Measurements from ENCODE around the gene RTN4.

RTN4 gene

DNA sequence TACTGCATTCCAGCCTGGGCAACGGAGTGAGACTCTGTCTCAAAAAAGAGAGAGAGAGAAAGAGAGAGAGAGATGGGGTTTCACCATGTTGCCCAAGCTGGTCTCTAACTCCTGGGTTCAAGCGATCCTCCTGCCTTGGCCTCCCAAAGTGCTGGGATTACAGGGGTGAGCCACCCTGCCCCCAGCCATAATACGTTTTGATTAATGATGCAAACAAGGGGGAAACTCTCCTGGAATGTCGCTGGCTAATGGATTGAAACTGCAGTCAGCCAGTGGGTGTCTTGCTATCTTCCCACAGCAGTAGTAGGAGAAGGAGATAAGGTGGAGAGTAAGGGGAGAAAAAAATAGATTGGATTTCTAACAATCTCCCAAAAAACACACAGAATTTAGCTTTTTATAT is 9.5 kb upstream of the RTN4 start:
- Histone ChIP-seq H3K79me2 (ENCODE audit: insufficient read depth, low read length) (no peaks in the 10 kb centered on the region), H3K9ac (ENCODE audit: low read depth, low read length) (no peak overlapping the region), H3K4me2 (ENCODE audit: insufficient read depth, low read length) (no peak overlapping the region), H3K4me3 (ENCODE audit: low read depth in 1 of 2, low read length in 2 of 2) (no peak overlapping the region), H4K20me1 (ENCODE audit: insufficient read depth, low read length) (no peaks in the 10 kb centered on the region), H2AFZ (ENCODE audit: low read depth, low read length) (no peak overlapping the region), H3K9me3 (ENCODE audit: insufficient read depth, low read length, severe bottlenecking) (no peaks in the 10 kb centered on the region), H3K27ac (ENCODE audit: low read length) (no peak overlapping the region), H3K27me3 (ENCODE audit: insufficient read depth, low read length, poor library complexity) (no peaks in the 10 kb centered on the region), H3K4me1 (ENCODE audit: insufficient read depth, low read length) (no peaks in the 10 kb centered on the region), H3K36me3 (ENCODE audit: insufficient read depth, low read length) (no peaks in the 10 kb centered on the region)
- ATAC-seq (ENCODE audit: insufficient read depth, low read depth) (no peak), DNase-seq (no peak)
- no peak for TF ChIP-seq EZH2 (IDR thresholded peaks at IDR 0.05; ENCODE audit: borderline replicate concordance, low read depth, low read length, severe bottlenecking)
- TF ChIP-seq, protein P1, sequence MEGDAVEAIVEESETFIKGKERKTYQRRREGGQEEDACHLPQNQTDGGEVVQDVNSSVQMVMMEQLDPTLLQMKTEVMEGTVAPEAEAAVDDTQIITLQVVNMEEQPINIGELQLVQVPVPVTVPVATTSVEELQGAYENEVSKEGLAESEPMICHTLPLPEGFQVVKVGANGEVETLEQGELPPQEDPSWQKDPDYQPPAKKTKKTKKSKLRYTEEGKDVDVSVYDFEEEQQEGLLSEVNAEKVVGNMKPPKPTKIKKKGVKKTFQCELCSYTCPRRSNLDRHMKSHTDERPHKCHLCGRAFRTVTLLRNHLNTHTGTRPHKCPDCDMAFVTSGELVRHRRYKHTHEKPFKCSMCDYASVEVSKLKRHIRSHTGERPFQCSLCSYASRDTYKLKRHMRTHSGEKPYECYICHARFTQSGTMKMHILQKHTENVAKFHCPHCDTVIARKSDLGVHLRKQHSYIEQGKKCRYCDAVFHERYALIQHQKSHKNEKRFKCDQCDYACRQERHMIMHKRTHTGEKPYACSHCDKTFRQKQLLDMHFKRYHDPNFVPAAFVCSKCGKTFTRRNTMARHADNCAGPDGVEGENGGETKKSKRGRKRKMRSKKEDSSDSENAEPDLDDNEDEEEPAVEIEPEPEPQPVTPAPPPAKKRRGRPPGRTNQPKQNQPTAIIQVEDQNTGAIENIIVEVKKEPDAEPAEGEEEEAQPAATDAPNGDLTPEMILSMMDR (IDR thresholded peaks at IDR 0.05; ENCODE audit: borderline replicate concordance, extremely low read depth, low read length, poor library complexity, severe bottlenecking), result no peak

DNA sequence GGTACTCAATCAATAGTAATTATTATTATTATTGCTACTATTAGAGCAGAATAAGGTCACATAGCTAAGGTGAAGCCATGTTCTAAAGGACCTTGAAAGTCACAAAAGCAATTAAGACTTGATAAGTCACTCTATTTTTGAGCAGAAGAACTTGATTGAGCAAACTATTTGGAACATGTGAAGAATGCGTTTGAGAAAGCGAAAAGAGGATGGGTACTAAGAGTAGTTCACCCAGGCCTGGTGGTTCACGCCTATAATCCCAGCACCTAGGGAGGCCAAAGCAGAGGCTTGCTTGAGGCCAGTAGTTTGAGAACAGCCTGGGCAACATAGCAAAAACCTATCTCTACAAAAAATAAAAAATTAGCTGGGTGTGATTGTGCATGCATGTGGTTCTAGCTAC is 7.2 kb upstream of the RTN4 start:
- H3K9me3 ChIP-seq (ENCODE audit: insufficient read depth, low read length, severe bottlenecking), result no peaks in the 10 kb centered on the region
- H4K20me1 ChIP-seq (ENCODE audit: insufficient read depth, low read length), result no peaks in the 10 kb centered on the region
- H3K9ac ChIP-seq (ENCODE audit: low read depth, low read length), result no peak overlapping the region
- no peak overlapping the region for H2AFZ ChIP-seq (ENCODE audit: low read depth, low read length)
- ATAC-seq (ENCODE audit: insufficient read depth, low read depth) (no peak), DNase-seq (no peak)
- H3K27me3 ChIP-seq (ENCODE audit: insufficient read depth, low read length, poor library complexity), result no peaks in the 10 kb centered on the region
- no peak overlapping the region for H3K27ac ChIP-seq (ENCODE audit: low read length)
- no peak overlapping the region for H3K4me3 ChIP-seq (ENCODE audit: low read depth in 1 of 2, low read length in 2 of 2)
- no peaks in the 10 kb centered on the region for H3K36me3 ChIP-seq (ENCODE audit: insufficient read depth, low read length)
- H3K4me1 ChIP-seq (ENCODE audit: insufficient read depth, low read length), result peaks cover 20% of the 10 kb centered on the region
- H3K79me2 ChIP-seq (ENCODE audit: insufficient read depth, low read length), result peaks cover 9% of the 10 kb centered on the region; the same call in 1 of the 2 replicates
- H3K4me2 ChIP-seq (ENCODE audit: insufficient read depth, low read length), result no peak overlapping the region
- TF ChIP-seq, protein P1 (IDR thresholded peaks at IDR 0.05; ENCODE audit: borderline replicate concordance, extremely low read depth, low read length, poor library complexity, severe bottlenecking), result no peak
- TF ChIP-seq EZH2 (IDR thresholded peaks at IDR 0.05; ENCODE audit: borderline replicate concordance, low read depth, low read length, severe bottlenecking), result no peak

DNA sequence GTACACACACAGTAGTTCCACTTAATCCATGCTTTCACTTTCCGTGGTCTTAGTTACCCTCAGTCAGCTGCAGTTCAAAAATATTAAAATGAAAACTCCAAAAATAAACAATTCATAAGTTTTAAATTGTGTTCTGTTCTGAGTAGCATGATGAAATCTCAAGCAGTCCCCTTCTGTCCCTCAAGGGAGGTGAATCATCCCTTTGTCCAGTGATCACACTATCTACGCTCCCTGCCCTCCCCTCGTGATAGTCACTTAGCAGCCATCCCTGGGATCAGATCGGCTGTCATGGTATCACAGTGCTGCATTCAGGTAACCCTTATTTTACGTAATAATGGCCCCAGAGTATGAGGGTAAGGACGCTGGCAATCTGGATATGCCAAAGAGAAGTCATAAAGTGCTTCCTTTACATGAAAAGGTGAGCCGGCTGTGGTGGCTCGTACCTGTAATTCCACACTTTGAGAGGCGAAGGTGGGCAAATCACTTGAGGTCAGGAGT is 5.8 kb upstream of the RTN4 start:
- Histone ChIP-seq H3K9me3 (ENCODE audit: insufficient read depth, low read length, severe bottlenecking) (no peaks in the 10 kb centered on the region), H3K27ac (ENCODE audit: low read length) (no peak overlapping the region), H2AFZ (ENCODE audit: low read depth, low read length) (no peak overlapping the region), H3K9ac (ENCODE audit: low read depth, low read length) (no peak overlapping the region), H3K4me3 (ENCODE audit: low read depth in 1 of 2, low read length in 2 of 2) (no peak overlapping the region), H3K4me2 (ENCODE audit: insufficient read depth, low read length) (no peak overlapping the region), H3K79me2 (ENCODE audit: insufficient read depth, low read length) (peaks cover 22% of the 10 kb centered on the region), H3K27me3 (ENCODE audit: insufficient read depth, low read length, poor library complexity) (no peaks in the 10 kb centered on the region), H4K20me1 (ENCODE audit: insufficient read depth, low read length) (no peaks in the 10 kb centered on the region), H3K4me1 (ENCODE audit: insufficient read depth, low read length) (peaks cover 34% of the 10 kb centered on the region), H3K36me3 (ENCODE audit: insufficient read depth, low read length) (no peaks in the 10 kb centered on the region)
- TF ChIP-seq, protein P1 (IDR thresholded peaks at IDR 0.05; ENCODE audit: borderline replicate concordance, extremely low read depth, low read length, poor library complexity, severe bottlenecking), result no peak
- TF ChIP-seq EZH2 (IDR thresholded peaks at IDR 0.05; ENCODE audit: borderline replicate concordance, low read depth, low read length, severe bottlenecking), result no peak
- DNase-seq (no peak), ATAC-seq (ENCODE audit: insufficient read depth, low read depth) (no peak)
